Left cardiac atrium (tissue), 4 donors: Measurements from ENCODE around the gene MFAP4. TPM values are rescaled to one million over a fixed set of nuclear protein-coding genes. Genes with fewer than 3 reads are reported as not detected.

Experiments used
- ATAC-seq, 2 donors: fragments of 200-7000 bp; cut with Tn5 transposase; one replicate each; pipeline ENCODE4 v1.9.1; 2020; ENCODE audit warnings: mild to moderate bottlenecking in 2 of 2, moderate library complexity in 2 of 2
- DNase-seq: peaks from one replicate; pipeline ENCODE4 v3.0.0-alpha.2; 2020
- intact Hi-C, 2 donors: fragments of 100-400 bp; cut with DNase I; formaldehyde crosslinking; loops; one replicate each; pipeline versions ENCODE4 v1.14.1 to v1.15.1; 2022 to 2023
- total RNA-seq, 2 donors: library from RNA; stranded (reverse); fragmentation: NEBNext Ultra II Directional; extraction: Animal tissue kit (Norgen Biotek cat#: 25700); gene quantifications; one replicate each; pipeline ENCODE4 v1.2.1, GENCODE V29; 2021
- donor health status: DM: no; HTN: yes; CAD: no.
- donor health status: DM: no; HTN: yes; CAD: no; lungs with severe emphysema.
- donor health status: DM: yes; HTN: yes; CAD: no.
- donor health status: Dilated cardiomyopathy.

Gene MFAP4
- total RNA-seq, 2 donors from 2014 or later: 44.8 to 104 TPM

GRCh38 chr17:19388791-19389785, 2.1 kb upstream of the MFAP4 start:
- intact Hi-C loops: no loop called here
- ATAC-seq (no peak), DNase-seq (peak; percentile 33)

- ATAC-seq: peak in 1 of 2 donors; percentile 1
- intact Hi-C loops: no loop called here
- DNase-seq: no peak
Measured at GRCh38 chr17:19387921-19388521, 1.0 kb upstream of the MFAP4 start.

- ATAC-seq: peak in 1 of 2 donors; percentile 34
- intact Hi-C loops: no loop called here
Measured at GRCh38 chr17:19386051-19386929, 700 bp downstream of the MFAP4 start.

GRCh38 chr17:19385521-19385983, 1.4 kb downstream of the MFAP4 start:
- ATAC-seq (no peak), DNase-seq (peak; percentile 21)
- intact Hi-C loops: no loop called here

More at GRCh38 chr17:19386051-19386929, 700 bp downstream of the MFAP4 start:
- DNase-seq: peak; percentile 77

- ATAC-seq (peak; percentile 55 to 68), DNase-seq (peak; percentile 84)
- intact Hi-C loops: no loop called here
Measured at GRCh38 chr17:19384723-19385391, 2.1 kb downstream of the MFAP4 start.

- intact Hi-C loops: no loop called here
- no peak for ATAC-seq
- peak; percentile 60 for DNase-seq
Measured at GRCh38 chr17:19383681-19384470, 3.1 kb downstream of the MFAP4 start.

GRCh38 chr17:19382531-19383444, 4.2 kb downstream of the MFAP4 start:
- intact Hi-C loops: no loop called here
- peak; percentile 19 for DNase-seq
- no peak for ATAC-seq

- intact Hi-C loops: no loop called here
- ATAC-seq: no peak
- peak; percentile 17 for DNase-seq
Measured at GRCh38 chr17:19381741-19382444, 5.1 kb downstream of the MFAP4 start.

- intact Hi-C loops: no loop called here
- DNase-seq (no peak), ATAC-seq (no peak)
Measured at GRCh38 chr17:19381361-19381740, 5.6 kb downstream of the MFAP4 start.

GRCh38 chr17:19380481-19381301, 6.3 kb downstream of the MFAP4 start:
- DNase-seq (peak; percentile 29), ATAC-seq (no peak)
- intact Hi-C loops: no loop called here

- intact Hi-C loops: no loop called here
- ATAC-seq (no peak), DNase-seq (no peak)
Measured at GRCh38 chr17:19379361-19380065, 7.5 kb downstream of the MFAP4 start.

- ATAC-seq: peak in 1 of 2 donors; percentile 5
- intact Hi-C loops: no loop called here
- DNase-seq: peak; percentile 39
Measured at GRCh38 chr17:19378416-19379360, 8.3 kb downstream of the MFAP4 start, which contains the start of gene MAPK7. Gene MAPK7 (plus strand): TSS chr17:19378498. CDS start chr17:19378901, 403 bp downstream.

GRCh38 chr17:19377602-19378415, 9.2 kb downstream of the MFAP4 start:
- intact Hi-C loops: loop anchor here in 1 of 2 donors (1.0 kb wide), 1 partner anchor 16 kb away; the partner anchor contains the start of gene B9D1
- peak; percentile 98 for DNase-seq
- ATAC-seq: peak; percentile 96 to 97
